Keratinocyte (primary cell): ENCODE measurements around the gene DOCK7. TPM values are rescaled to one million over a fixed set of nuclear protein-coding genes. Genes with fewer than 3 reads are reported as not detected.

Source experiments
- DNase-seq: peaks from one replicate; pipeline ENCODE4 v3.0.0-alpha.2; 2011; ENCODE audit warnings: low read depth, missing footprints, low spot score
- FAIRE-seq: peaks from 2 replicates; lab custom pipeline; 2011; peaks lifted over from hg19 to GRCh38; lab: Jason Lieb, UNC
- H2AFZ ChIP-seq: 2 replicates; pipeline ENCODE4 v1.6.0; 2012; ENCODE audit warnings: low read length, control low read depth, inconsistent platforms; ENCODE audit not compliant: control insufficient read depth
- H3K27ac ChIP-seq: 2 replicates; pipeline ENCODE4 v1.5.1; 2011; ENCODE audit warnings: low read length; ENCODE audit not compliant: control insufficient read depth, insufficient read depth
- H3K27me3 ChIP-seq: 3 replicates; pipeline ENCODE4 v1.6.0; 2011; ENCODE audit warnings: low read length; ENCODE audit not compliant: control insufficient read depth, insufficient read depth; ENCODE audit errors: extremely low read depth
- H3K36me3 ChIP-seq, 2 experiments: 2 replicates in 1 of 2; 3 replicates in 1 of 2; pipeline ENCODE4 v1.5.1; 2011; ENCODE audit warnings: low read length in 2 of 2, mild to moderate bottlenecking in 1 of 2; ENCODE audit not compliant: control insufficient read depth in 2 of 2, insufficient read depth in 2 of 2; ENCODE audit errors: extremely low read depth in 1 of 2
- H3K4me1 ChIP-seq: 3 replicates; pipeline ENCODE4 v1.5.1; 2011; ENCODE audit warnings: low read length; ENCODE audit not compliant: control insufficient read depth, insufficient read depth; ENCODE audit errors: extremely low read depth
- H3K4me2 ChIP-seq: 3 replicates; pipeline ENCODE4 v1.6.0; 2011; ENCODE audit warnings: low read depth, low read length; ENCODE audit not compliant: control insufficient read depth, insufficient read depth; ENCODE audit errors: extremely low read depth
- H3K4me3 ChIP-seq, 3 experiments: fragments of 200-600 bp in 1 of 3; sonication (generic) in 1 of 3; 2 replicates in 2 of 3; 3 replicates in 1 of 3; pipeline ENCODE4 v1.5.1; 2011 to 2016; ENCODE audit warnings: low read length in 3 of 3, mild to moderate bottlenecking in 3 of 3, control low read depth in 2 of 3, inconsistent platforms in 1 of 3, low read depth in 1 of 3, mixed read lengths in 1 of 3, mixed run types in 1 of 3, moderate library complexity in 1 of 3; ENCODE audit not compliant: control insufficient read depth in 2 of 3, insufficient read depth in 2 of 3; ENCODE audit errors: extremely low read depth in 1 of 3
- H3K79me2 ChIP-seq: 2 replicates; pipeline ENCODE4 v1.6.0; 2012; ENCODE audit warnings: low read length; ENCODE audit not compliant: control insufficient read depth, insufficient read depth
- H3K9ac ChIP-seq: 3 replicates; pipeline ENCODE4 v1.6.0; 2011; ENCODE audit warnings: low read length; ENCODE audit not compliant: control insufficient read depth, insufficient read depth; ENCODE audit errors: extremely low read depth
- H3K9me1 ChIP-seq: 3 replicates; pipeline ENCODE4 v1.6.0; 2011; ENCODE audit warnings: low read length; ENCODE audit not compliant: control insufficient read depth, insufficient read depth; ENCODE audit errors: extremely low read depth
- H3K9me3 ChIP-seq: 2 replicates; pipeline ENCODE4 v1.5.1; 2012; ENCODE audit warnings: low read depth, low read length; ENCODE audit not compliant: control insufficient read depth
- H4K20me1 ChIP-seq: 3 replicates; pipeline ENCODE4 v1.6.0; 2011; ENCODE audit warnings: low read length; ENCODE audit not compliant: control insufficient read depth, insufficient read depth; ENCODE audit errors: extremely low read depth
- EZH2 ChIP-seq: IDR thresholded peaks from one replicate; pipeline ENCODE4 v1.6.1; 2012; ENCODE audit warnings: inconsistent platforms, mild to moderate bottlenecking, low read length, moderate library complexity
- dilution Hi-C: fragments of 300-500 bp; cut with MboI; formaldehyde crosslinking; loops from one replicate; pipeline ENCODE4 v1.7.0; 2020; ENCODE audit warnings: low sequenced_read_pairs; ENCODE audit not compliant: extremely low pct_ligation_motif_present
- polyA plus RNA-seq, 5 experiments: library from polyadenylated mRNA; depleted of rRNA in 3 of 5; stranded (reverse) in 3 of 5; stranded (forward) in 1 of 5; unstranded in 1 of 5; fragments of >200 nt; gene quantifications; 1 replicate in 1 of 5; 2 replicates in 3 of 5; 3 replicates in 1 of 5; pipeline versions ENCODE4 v1.2.1 to v1.2.3, GENCODE V29; 2011 to 2012; ENCODE audit warnings: missing spikeins in 2 of 5, low read depth in 1 of 5, low replicate concordance in 1 of 5
- TF ChIP-seq, protein P1 (sequence below), 3 experiments: IDR thresholded peaks in 1 of 3; conservative IDR thresholded peaks in 1 of 3; optimal IDR thresholded peaks in 1 of 3; 2 replicates in 2 of 3; 3 replicates in 1 of 3; pipeline versions ENCODE3 to v1.5.1; 2011; ENCODE audit warnings: low read length in 3 of 3, mild to moderate bottlenecking in 3 of 3, moderate library complexity in 2 of 3, control low read depth in 1 of 3, inconsistent platforms in 1 of 3; ENCODE audit not compliant: insufficient read depth in 2 of 3; ENCODE audit errors: extremely low read depth in 1 of 3

The DOCK7 gene
- polyA plus RNA-seq, 1 donor (not counting 4 experiments of a cell fraction or from before 2014, with no cell fraction given): 66.9 TPM

DNA sequence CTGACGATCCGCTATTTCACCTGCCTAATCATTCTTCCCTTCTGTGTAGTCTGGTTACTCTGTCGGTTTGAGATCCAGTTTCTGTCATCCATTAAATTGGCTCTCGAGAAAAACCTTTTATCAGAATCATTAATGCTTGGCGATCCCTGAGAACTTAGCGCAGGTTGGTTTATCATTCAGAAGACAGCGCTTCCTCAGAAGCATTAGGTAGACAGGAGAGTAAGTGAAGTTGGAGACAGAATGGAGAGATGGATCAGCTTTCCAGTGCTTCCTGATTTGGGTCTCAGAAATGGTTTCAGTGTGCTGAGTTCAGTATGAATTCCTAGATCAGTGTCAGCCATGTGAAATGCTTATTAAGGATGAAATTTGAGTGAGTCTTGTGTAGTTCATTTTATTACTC, 250.0 kb downstream of the DOCK7 start:
- H3K4me3 ChIP-seq: peak overlapping the region; percentile 58 to 94 (median 88)
- DNase-seq (no peak), FAIRE-seq (no peak)
- H3K27me3 ChIP-seq: no peaks in the 10 kb centered on the region
- peaks cover 1 to 16% of the 10 kb centered on the region in 2 experiments for H3K36me3 ChIP-seq
- H3K79me2 ChIP-seq: peaks cover 54% of the 10 kb centered on the region
- peak overlapping the region; percentile 88 for H3K4me2 ChIP-seq
- H2AFZ ChIP-seq: no peak overlapping the region
- no peaks in the 10 kb centered on the region for H3K9me3 ChIP-seq
- peak overlapping the region; percentile 100 for H3K9ac ChIP-seq
- dilution Hi-C loops: no loop called here
- TF ChIP-seq EZH2: no peak
- TF ChIP-seq, protein P1, sequence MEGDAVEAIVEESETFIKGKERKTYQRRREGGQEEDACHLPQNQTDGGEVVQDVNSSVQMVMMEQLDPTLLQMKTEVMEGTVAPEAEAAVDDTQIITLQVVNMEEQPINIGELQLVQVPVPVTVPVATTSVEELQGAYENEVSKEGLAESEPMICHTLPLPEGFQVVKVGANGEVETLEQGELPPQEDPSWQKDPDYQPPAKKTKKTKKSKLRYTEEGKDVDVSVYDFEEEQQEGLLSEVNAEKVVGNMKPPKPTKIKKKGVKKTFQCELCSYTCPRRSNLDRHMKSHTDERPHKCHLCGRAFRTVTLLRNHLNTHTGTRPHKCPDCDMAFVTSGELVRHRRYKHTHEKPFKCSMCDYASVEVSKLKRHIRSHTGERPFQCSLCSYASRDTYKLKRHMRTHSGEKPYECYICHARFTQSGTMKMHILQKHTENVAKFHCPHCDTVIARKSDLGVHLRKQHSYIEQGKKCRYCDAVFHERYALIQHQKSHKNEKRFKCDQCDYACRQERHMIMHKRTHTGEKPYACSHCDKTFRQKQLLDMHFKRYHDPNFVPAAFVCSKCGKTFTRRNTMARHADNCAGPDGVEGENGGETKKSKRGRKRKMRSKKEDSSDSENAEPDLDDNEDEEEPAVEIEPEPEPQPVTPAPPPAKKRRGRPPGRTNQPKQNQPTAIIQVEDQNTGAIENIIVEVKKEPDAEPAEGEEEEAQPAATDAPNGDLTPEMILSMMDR (optimal IDR thresholded peaks at IDR 0.05 in 1 of 3, IDR thresholded peaks at IDR 0.05 in 1 of 3, conservative IDR thresholded peaks at IDR 0.05 in 1 of 3; ENCODE audit: extremely low read depth in 1 of 3, insufficient read depth in 2 of 3, low read length in 3 of 3): no peak
- peak overlapping the region; percentile 97 for H3K27ac ChIP-seq
- no peaks in the 10 kb centered on the region for H3K9me1 ChIP-seq
- peaks cover 13% of the 10 kb centered on the region for H3K4me1 ChIP-seq
- H4K20me1 ChIP-seq: peaks cover 2% of the 10 kb centered on the region

DNA sequence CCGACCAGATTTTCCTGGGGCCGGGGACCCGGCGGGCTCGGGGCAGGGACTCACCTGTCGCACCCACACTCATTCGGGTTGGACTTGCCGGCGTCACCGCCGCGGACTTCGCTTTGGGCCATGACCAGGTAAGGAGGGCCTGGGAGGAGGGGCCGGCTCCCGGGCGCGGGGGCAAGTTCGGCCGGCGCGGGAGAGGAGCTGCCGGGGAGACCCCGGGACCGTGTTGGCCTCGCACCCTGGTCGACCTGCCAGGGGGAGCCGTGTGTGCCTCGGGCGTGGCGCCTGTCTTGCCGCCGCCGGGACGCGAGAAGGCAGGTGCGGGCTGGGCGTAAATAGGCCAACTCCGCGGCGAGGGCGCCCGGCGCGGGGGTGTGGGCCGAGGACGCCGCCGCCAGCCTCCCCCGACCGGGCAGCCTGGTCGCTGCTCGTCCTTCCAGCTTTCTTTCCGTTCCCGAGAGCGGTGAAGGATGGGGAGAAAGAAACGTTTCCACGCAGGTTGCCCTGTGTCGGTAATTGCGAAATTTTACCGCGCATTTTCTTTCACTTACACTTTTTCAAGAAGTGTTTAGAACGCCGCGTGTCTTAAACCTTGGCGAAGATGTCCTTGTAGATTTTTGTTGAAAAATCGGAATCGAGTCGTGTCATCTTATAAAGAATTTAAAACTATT, 250.8 kb downstream of the DOCK7 start:
- Histone ChIP-seq H3K27me3 (no peaks in the 10 kb centered on the region), H3K9ac (peak overlapping the region; percentile 100), H3K4me3 (peak overlapping the region; percentile 58 to 94 (median 88)), H3K9me1 (no peaks in the 10 kb centered on the region), H3K36me3 (peaks cover 1 to 16% of the 10 kb centered on the region in 2 experiments), H3K4me1 (peaks cover 13% of the 10 kb centered on the region), H3K27ac (peak overlapping the region; percentile 97), H3K9me3 (no peaks in the 10 kb centered on the region), H3K4me2 (peak overlapping the region; percentile 88), H2AFZ (peak overlapping the region; percentile 97), H4K20me1 (peaks cover 2% of the 10 kb centered on the region), H3K79me2 (peaks cover 49% of the 10 kb centered on the region)
- FAIRE-seq (no peak), DNase-seq (no peak)
- TF ChIP-seq, protein P1 (optimal IDR thresholded peaks at IDR 0.05 in 1 of 3, IDR thresholded peaks at IDR 0.05 in 1 of 3, conservative IDR thresholded peaks at IDR 0.05 in 1 of 3; ENCODE audit: extremely low read depth in 1 of 3, insufficient read depth in 2 of 3, low read length in 3 of 3): no peak
- TF ChIP-seq EZH2: no peak
- dilution Hi-C loops: no loop called here
